SK-N-MC (cell line): Measurements from ENCODE around the gene MKRN1.

ENCODE experiments used
- EZH2 ChIP-seq: fragments of 200-600 bp; sonication (generic); IDR thresholded peaks from one replicate; pipeline ENCODE4 v1.6.1; 2017; ENCODE audit warnings: antibody characterized with exemption
- POLR2AphosphoS5 ChIP-seq: IDR thresholded peaks from 2 replicates; pipeline ENCODE4 v1.6.1; 2012; ENCODE audit warnings: mild to moderate bottlenecking, low read depth, low read length, borderline replicate concordance

DNA sequence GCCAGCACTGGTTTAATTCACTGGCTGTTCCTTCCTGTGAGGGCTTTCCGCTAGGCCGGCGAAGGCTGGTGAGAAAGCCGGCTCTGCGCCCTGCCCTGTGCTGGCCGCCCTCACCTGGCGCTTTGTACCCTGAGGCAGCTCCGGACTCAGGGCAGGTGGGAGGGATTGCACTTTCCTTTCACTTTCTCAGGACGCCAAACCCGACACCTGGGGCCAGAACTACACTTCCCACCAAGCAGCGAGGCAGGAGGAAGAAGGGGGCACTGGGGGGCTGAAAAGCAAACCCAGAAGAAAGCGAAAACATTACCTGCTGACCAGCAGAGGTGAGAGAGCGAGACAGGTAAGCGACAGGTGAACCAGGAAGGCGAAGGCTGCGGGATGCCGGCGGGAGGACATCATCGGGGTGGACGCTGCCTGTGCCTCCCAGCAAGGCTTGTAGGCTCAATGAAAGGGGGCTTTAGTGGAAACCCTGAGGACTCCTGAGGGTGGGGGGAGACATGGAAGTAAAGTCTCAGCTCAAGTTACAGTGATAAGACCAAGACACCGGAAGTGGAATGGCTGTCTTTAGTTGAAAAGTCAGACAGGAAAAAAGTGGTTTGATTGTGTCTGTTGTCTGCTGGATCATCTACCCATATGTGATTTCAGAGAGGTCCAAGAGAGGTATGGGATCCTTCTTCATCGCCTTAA lies 75.3 kb downstream of the MKRN1 start, which contains the start of gene RAB19:
- TF ChIP-seq EZH2 (no peak), POLR2AphosphoS5 (no peak)
